ENCODE data around the gene USP7. TPM values are rescaled to one million over a fixed set of nuclear protein-coding genes. Genes with fewer than 3 reads are reported as not detected.
A peak's percentile ranks its signal among the peaks of the same experiment; 100 is the strongest.

USP7 gene
- total and polyA plus RNA-seq, 10 of the 15 experiments (the other 5 are each of a cell fraction or from before 2014, with no cell fraction given), result 16.2 to 133 (median 60.5) TPM

GRCh38 chr16:8866118-8866883, 97.4 kb downstream of the USP7 start:
- peaks cover 3 to 13% of the 10 kb centered on the region in 2 experiments; a peak in 2 of 4 replicates for H3K36me3 ChIP-seq (ENCODE audit: control insufficient read depth in 2 of 2, insufficient read depth in 2 of 2, low read length in 1 of 2)
- H2AFZ ChIP-seq (ENCODE audit: control insufficient read depth, low read depth, low read length), result no peak overlapping the region
- H3K9me3 ChIP-seq (replicated peaks; ENCODE audit: control insufficient read depth, insufficient read depth, low read length), result no peaks in the 10 kb centered on the region; the same call in 2 of the 3 replicates
- H3K9ac ChIP-seq (ENCODE audit: control insufficient read depth, insufficient read depth, low read length), result no peak overlapping the region; the same call in 1 of the 2 replicates
- DNase-seq (ENCODE audit: low read depth, low spot score) (no peak), ATAC-seq (no peak), FAIRE-seq (no peak)
- ChIA-PET CTCF (no interaction called here), RAD21 (ENCODE audit: unreplicated experiment) (interaction anchor here (0.6 kb wide), 1 partner anchor 56 kb away, joined by 3 read pairs; no protein-coding TSS in a partner anchor), SMC1A (ENCODE audit: uncharacterized antibody, unreplicated experiment) (interaction anchor here (1.0 kb wide), 1 partner anchor 50 kb away, joined by 3 read pairs; no protein-coding TSS in a partner anchor), POLR2A (interaction anchor here (1.3 kb wide), 1 partner anchor 70 kb away, joined by 5 read pairs; the partner anchor contains the start of gene TMEM186)
- peaks cover 3% of the 10 kb centered on the region; the same call in 1 of the 2 replicates for H4K20me1 ChIP-seq (ENCODE audit: control insufficient read depth, insufficient read depth)
- H3K79me2 ChIP-seq (ENCODE audit: control insufficient read depth, insufficient read depth, low read length), result peaks cover 67% of the 10 kb centered on the region
- 91% methylated on average over 23 of the region's 30 CpGs for WGBS (ENCODE audit: insufficient coverage, insufficient replicate concordance, low lambda C conversion rate, missing lambda C conversion rate)
- H3K27ac ChIP-seq (ENCODE audit: control insufficient read depth, insufficient read depth), result no peak overlapping the region
- H3K4me3 ChIP-seq, result peak overlapping the region; percentile 95; the same call in 1 of the 2 replicates
- in situ Hi-C loops (cut with MboI), result no loop called here
- peak overlapping the region; percentile 94 for H3K4me2 ChIP-seq (ENCODE audit: control insufficient read depth, insufficient read depth)
- intact Hi-C loops (cut with micrococcal nuclease; ENCODE audit: unreplicated experiment), result no loop called here
- BruUV-seq (replicated peaks), result no TSS peak
- H3K4me1 ChIP-seq (ENCODE audit: control insufficient read depth, insufficient read depth, low read length), result peaks cover 24% of the 10 kb centered on the region
- H3K27me3 ChIP-seq (replicated peaks in 1 of 2; ENCODE audit: control insufficient read depth in 2 of 2, insufficient read depth in 2 of 2, low read length in 1 of 2), result no peaks in the 10 kb centered on the region
- TF ChIP-seq PRDM15 (CRISPR knock-in tag; IDR thresholded peaks at IDR 0.05) (no peak), RCOR1 (conservative IDR thresholded peaks at IDR 0.05; ENCODE audit: low read depth, low read length) (no peak), CUX1 (IDR thresholded peaks at IDR 0.05; ENCODE audit: insufficient replicate concordance, low read depth, low read length) (no peak), BCL11A (IDR thresholded peaks at IDR 0.05; ENCODE audit: low read depth, low read length) (no peak), STAT1 (conservative IDR thresholded peaks at IDR 0.05) (no peak), FOXK2 (IDR thresholded peaks at IDR 0.05) (no peak), ATF3 (IDR thresholded peaks at IDR 0.05; ENCODE audit: borderline replicate concordance, extremely low read depth, low read depth, low read length) (no peak)
- TF ChIP-seq, protein P1, sequence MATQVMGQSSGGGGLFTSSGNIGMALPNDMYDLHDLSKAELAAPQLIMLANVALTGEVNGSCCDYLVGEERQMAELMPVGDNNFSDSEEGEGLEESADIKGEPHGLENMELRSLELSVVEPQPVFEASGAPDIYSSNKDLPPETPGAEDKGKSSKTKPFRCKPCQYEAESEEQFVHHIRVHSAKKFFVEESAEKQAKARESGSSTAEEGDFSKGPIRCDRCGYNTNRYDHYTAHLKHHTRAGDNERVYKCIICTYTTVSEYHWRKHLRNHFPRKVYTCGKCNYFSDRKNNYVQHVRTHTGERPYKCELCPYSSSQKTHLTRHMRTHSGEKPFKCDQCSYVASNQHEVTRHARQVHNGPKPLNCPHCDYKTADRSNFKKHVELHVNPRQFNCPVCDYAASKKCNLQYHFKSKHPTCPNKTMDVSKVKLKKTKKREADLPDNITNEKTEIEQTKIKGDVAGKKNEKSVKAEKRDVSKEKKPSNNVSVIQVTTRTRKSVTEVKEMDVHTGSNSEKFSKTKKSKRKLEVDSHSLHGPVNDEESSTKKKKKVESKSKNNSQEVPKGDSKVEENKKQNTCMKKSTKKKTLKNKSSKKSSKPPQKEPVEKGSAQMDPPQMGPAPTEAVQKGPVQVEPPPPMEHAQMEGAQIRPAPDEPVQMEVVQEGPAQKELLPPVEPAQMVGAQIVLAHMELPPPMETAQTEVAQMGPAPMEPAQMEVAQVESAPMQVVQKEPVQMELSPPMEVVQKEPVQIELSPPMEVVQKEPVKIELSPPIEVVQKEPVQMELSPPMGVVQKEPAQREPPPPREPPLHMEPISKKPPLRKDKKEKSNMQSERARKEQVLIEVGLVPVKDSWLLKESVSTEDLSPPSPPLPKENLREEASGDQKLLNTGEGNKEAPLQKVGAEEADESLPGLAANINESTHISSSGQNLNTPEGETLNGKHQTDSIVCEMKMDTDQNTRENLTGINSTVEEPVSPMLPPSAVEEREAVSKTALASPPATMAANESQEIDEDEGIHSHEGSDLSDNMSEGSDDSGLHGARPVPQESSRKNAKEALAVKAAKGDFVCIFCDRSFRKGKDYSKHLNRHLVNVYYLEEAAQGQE (IDR thresholded peaks at IDR 0.05; ENCODE audit: low read depth, low read length), result no peak

Measured in GM12878 (cell line).